Esophagus muscularis mucosa (tissue), 4 donors: ENCODE data around the gene SMARCE1. TPM values are rescaled to one million over a fixed set of nuclear protein-coding genes. Genes with fewer than 3 reads are reported as not detected.
A peak's percentile ranks its signal among the peaks of the same experiment; 100 is the strongest.

Experiments
- DNase-seq: peaks from one replicate; pipeline ENCODE4 v3.0.0-alpha.2; 2017; ENCODE audit errors: extremely low spot score
- H3K27ac ChIP-seq, 4 donors: fragments of 200-600 bp; sonication (generic); replicated peaks in 1 of 4; 1 replicate in 3 of 4; 2 replicates in 1 of 4; pipeline ENCODE4 v1.5.1; 2016 to 2019; ENCODE audit warnings: mild to moderate bottlenecking in 1 of 4
- H3K27me3 ChIP-seq, 4 donors: fragments of 200-600 bp; sonication (generic); one replicate each; pipeline versions ENCODE4 v1.5.1 to v1.6.0; 2016 to 2019
- H3K36me3 ChIP-seq, 4 donors: fragments of 200-600 bp; sonication (generic); one replicate each; pipeline ENCODE4 v1.5.1; 2016 to 2019
- H3K4me1 ChIP-seq, 4 donors: fragments of 200-600 bp; sonication (generic); one replicate each; pipeline ENCODE4 v1.5.1; 2016 to 2019
- H3K4me3 ChIP-seq, 4 donors: fragments of 200-600 bp; sonication (generic); 1 replicate in 2 of 4; 2 replicates in 2 of 4; pipeline ENCODE4 v1.5.1; 2016 to 2019; ENCODE audit warnings: mild to moderate bottlenecking in 4 of 4, moderate library complexity in 1 of 4
- H3K9me3 ChIP-seq, 4 donors: fragments of 200-600 bp; sonication (generic); 1 replicate in 3 of 4; 2 replicates in 1 of 4; pipeline ENCODE4 v1.5.1; 2016 to 2019
- EP300 ChIP-seq: sonication (generic); formaldehyde crosslinking; IDR thresholded peaks from one replicate; pipeline ENCODE4 v1.6.1; 2017; ENCODE audit warnings: antibody characterized with exemption
- POLR2A ChIP-seq: fragments of 450-650 bp; IDR thresholded peaks from one replicate; pipeline ENCODE4 v1.6.1; 2017; ENCODE audit warnings: antibody characterized with exemption, moderate library complexity, mild to moderate bottlenecking, low read depth
- POLR2AphosphoS5 ChIP-seq, 2 donors: sonication (generic); formaldehyde crosslinking; IDR thresholded peaks; one replicate each; pipeline ENCODE4 v1.6.1; 2017; ENCODE audit warnings: antibody characterized with exemption in 2 of 2
- WGBS: methylation state at CpG from one replicate; pipeline ENCODE4 v1.1.5; 2018; 5-methylcytosine and 5-hydroxymethylcytosine counted together
- intact Hi-C: fragments of 100-400 bp; cut with DNase I; formaldehyde crosslinking; loops from one replicate; pipeline ENCODE4 v1.15.1; 2023
- total RNA-seq, 4 donors: library from RNA; depleted of rRNA; stranded (reverse); fragments of >200 nt; gene quantifications; one replicate each; pipeline versions ENCODE4 v1.1.0 to v1.2.1, GENCODE V29; 2016
- TF ChIP-seq, protein P1 (sequence below), 3 experiments: fragments of 200-600 bp in 2 of 3; fragments of 450-650 bp in 1 of 3; sonication (generic) in 2 of 3; IDR thresholded peaks; one replicate each; pipeline ENCODE4 v1.5.1; 2017 to 2019; ENCODE audit warnings: antibody characterized with exemption in 3 of 3, mild to moderate bottlenecking in 2 of 3, moderate library complexity in 1 of 3

SMARCE1 gene
- total RNA-seq, 4 donors from 2014 or later = 86.8 to 112 (median 102) TPM

DNA sequence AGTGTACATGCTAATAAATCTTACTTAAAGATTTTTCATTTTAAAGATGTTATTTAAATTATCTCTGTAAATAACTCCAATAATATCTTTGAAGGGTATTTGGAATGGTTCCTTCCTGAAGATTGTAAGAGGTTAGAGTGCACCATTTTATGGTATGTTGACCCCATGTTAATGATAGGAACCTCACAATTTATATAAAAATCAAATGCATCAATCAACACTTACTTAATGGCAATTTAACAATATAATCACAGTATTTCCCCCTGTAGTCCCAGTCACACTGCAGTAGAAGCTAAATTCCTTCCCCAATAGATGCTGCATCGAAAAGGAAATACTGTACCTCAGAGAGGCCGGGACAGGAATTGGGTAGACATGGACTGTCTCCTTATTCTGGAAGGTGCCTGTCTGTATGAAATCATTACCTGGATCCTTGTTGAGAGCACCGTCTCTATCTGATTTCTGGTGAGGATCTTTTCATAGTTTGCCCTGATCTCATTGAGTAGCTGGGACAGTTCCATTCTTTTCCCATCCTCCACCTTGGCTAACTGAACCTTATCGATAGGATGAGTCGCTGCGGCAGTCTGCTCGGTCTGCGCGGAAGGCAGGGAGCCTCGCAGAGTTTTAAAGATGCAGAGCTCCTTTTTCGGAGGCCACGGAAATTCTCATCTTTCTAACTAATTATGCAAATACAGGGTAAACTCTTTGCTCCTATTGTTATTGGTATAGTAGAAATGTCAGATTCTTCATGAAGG lies 17.1 kb upstream of the SMARCE1 start, which contains the start of gene KRT222:
Gene KRT222 (minus strand): TSS at position 596 of the 752 bp plus-strand sequence. CDS start 78 bp downstream, at position 518.
- Histone ChIP-seq H3K27ac (no peak within 1 kb of the TSS), H3K27me3 (peaks cover 0 to 31% (median 0%) of the 10 kb centered on the region in 4 donors), H3K4me1 (peaks cover 0 to 3% (median 0%) of the 10 kb centered on the region in 4 donors), H3K9me3 (no peaks in the 10 kb centered on the region), H3K4me3 (peak within 1 kb of the TSS; percentile 13 to 54 (median 30)), H3K36me3 (no peaks in the 10 kb centered on the region)
- TF ChIP-seq POLR2A = no peak
- TF ChIP-seq, protein P1, sequence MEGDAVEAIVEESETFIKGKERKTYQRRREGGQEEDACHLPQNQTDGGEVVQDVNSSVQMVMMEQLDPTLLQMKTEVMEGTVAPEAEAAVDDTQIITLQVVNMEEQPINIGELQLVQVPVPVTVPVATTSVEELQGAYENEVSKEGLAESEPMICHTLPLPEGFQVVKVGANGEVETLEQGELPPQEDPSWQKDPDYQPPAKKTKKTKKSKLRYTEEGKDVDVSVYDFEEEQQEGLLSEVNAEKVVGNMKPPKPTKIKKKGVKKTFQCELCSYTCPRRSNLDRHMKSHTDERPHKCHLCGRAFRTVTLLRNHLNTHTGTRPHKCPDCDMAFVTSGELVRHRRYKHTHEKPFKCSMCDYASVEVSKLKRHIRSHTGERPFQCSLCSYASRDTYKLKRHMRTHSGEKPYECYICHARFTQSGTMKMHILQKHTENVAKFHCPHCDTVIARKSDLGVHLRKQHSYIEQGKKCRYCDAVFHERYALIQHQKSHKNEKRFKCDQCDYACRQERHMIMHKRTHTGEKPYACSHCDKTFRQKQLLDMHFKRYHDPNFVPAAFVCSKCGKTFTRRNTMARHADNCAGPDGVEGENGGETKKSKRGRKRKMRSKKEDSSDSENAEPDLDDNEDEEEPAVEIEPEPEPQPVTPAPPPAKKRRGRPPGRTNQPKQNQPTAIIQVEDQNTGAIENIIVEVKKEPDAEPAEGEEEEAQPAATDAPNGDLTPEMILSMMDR (IDR thresholded peaks at IDR 0.05) = no peak
- no peak for TF ChIP-seq POLR2AphosphoS5 (IDR thresholded peaks at IDR 0.05)
- no peak for TF ChIP-seq EP300
- DNase-seq = no peak
- WGBS = 8% methylated on average over 12 of the region's 12 CpGs
- intact Hi-C loops = no loop called here

DNA sequence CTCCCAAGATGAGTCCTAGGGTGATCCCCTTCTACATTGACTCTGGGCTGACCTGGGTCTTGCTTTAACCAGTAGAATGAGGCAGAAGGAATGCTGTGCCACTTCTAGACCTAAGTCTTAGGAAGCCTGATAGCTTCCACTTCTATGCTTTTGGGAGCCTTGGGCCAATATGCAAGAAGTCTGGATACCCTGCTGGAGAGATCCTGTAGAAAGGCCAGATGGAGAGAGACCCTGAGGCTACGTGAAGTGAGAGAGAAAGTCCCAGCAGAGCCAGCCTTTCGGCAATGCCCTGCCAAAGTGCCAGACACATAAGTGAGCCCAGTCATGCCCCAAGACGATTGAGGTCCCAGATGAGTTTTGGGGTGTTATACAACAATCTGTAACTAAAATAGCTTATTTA lies 15.6 kb upstream of the SMARCE1 start:
- DNase-seq = no peak
- H3K4me1 ChIP-seq = peaks cover 0 to 3% (median 0%) of the 10 kb centered on the region in 4 donors
- no peak overlapping the region for H3K4me3 ChIP-seq
- H3K27me3 ChIP-seq = peaks cover 0 to 31% (median 0%) of the 10 kb centered on the region in 4 donors
- H3K9me3 ChIP-seq = no peaks in the 10 kb centered on the region
- 89% methylated on average over 3 of the region's 3 CpGs for WGBS
- intact Hi-C loops = no loop called here
- no peaks in the 10 kb centered on the region for H3K36me3 ChIP-seq
- TF ChIP-seq, protein P1 (IDR thresholded peaks at IDR 0.05) = no peak
- no peak for TF ChIP-seq POLR2AphosphoS5 (IDR thresholded peaks at IDR 0.05)
- TF ChIP-seq EP300 = no peak
- no peak for TF ChIP-seq POLR2A
- no peak overlapping the region for H3K27ac ChIP-seq

DNA sequence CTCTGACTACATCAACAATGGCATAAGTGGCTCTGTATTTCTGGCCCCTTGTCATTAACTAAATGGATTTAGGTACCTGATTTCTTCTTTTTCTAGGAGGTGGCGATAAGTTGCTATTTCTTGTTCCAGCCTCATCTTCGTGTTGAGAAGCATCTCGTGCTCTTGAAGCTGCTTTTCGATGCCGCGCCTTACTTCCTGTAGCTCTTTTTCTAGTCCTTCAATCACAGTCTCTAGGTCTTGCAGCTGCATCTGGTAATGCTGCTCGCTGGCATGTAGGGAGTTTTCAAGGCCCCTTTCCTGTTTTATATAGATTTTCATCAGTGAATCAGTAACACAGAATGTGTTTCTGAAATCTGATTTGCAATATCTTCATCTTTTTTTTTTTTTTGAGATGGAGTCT lies 12.3 kb upstream of the SMARCE1 start:
- H3K36me3 ChIP-seq = no peaks in the 10 kb centered on the region
- peaks cover 0 to under 1% (median 0%) of the 10 kb centered on the region in 4 donors for H3K4me1 ChIP-seq
- intact Hi-C loops = no loop called here
- no peak overlapping the region for H3K4me3 ChIP-seq
- no peak overlapping the region for H3K27ac ChIP-seq
- no peaks in the 10 kb centered on the region for H3K9me3 ChIP-seq
- H3K27me3 ChIP-seq = peaks cover 0 to 6% (median 0%) of the 10 kb centered on the region in 4 donors
- DNase-seq = no peak
- TF ChIP-seq POLR2AphosphoS5 (IDR thresholded peaks at IDR 0.05) (no peak), EP300 (no peak), POLR2A (no peak)
- TF ChIP-seq, protein P1 (IDR thresholded peaks at IDR 0.05) = no peak
- 88% methylated on average over 7 of the region's 7 CpGs for WGBS

DNA sequence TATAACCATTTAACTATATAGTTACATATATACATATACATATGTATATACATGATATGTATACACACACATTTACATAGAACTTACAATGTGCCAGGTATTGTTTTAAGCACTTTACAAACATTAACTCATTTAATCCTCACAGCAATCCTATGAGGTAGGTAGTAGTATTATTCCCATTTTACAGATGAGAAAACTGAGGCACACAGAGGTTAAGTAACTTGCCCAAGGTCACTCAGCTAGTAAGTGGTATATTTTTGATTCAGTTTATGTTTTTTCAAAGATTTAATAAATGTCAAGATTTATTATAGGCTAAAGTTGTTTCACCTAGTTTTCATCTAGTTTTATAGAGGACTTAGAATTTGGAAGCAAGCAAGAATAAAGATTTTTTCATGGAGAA lies 10.8 kb upstream of the SMARCE1 start:
- Histone ChIP-seq H3K4me1 (peaks cover 0 to 4% (median 4%) of the 10 kb centered on the region in 4 donors), H3K27ac (no peak overlapping the region), H3K36me3 (no peaks in the 10 kb centered on the region), H3K9me3 (no peaks in the 10 kb centered on the region), H3K4me3 (no peak overlapping the region), H3K27me3 (peaks cover 0 to 3% (median 0%) of the 10 kb centered on the region in 4 donors)
- intact Hi-C loops = no loop called here
- DNase-seq = no peak
- TF ChIP-seq POLR2A = no peak
- TF ChIP-seq, protein P1 (IDR thresholded peaks at IDR 0.05) = no peak
- no peak for TF ChIP-seq POLR2AphosphoS5 (IDR thresholded peaks at IDR 0.05)
- no peak for TF ChIP-seq EP300
